HG03575 (cell line): Measurements from ENCODE around the gene KCNQ5.
A peak's percentile ranks its signal among the peaks of the same experiment; 100 is the strongest.

Experiments
- ATAC-seq: cut with Tn5 transposase; IDR thresholded peaks from one replicate; pipeline ENCODE4 v1.9.1; 2021; ENCODE audit not compliant: unreplicated experiment, insufficient number of reproducible peaks, low FRiP score; ENCODE audit errors: extremely low read depth

KCNQ5 gene

DNA sequence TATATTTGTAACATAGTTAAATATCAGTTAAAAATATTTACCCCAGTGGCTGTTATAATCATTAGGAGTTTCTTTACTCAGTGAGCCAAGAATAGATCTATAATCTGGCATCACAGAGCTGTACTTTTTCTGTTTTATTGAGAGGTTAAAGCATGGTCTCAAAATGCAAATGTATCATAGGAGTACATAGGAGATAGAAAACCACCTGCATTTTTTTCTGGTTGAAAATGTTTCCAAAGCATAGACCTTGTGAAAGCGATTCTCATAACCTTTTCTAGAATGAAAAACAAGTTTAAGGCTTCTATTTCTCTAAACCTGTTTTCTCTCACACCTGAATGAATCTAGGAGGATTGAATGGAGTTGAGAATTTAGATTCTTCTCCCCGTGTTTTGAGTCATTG lies 14.4 kb downstream of the KCNQ5 start:
- ATAC-seq: peak; percentile 92

DNA sequence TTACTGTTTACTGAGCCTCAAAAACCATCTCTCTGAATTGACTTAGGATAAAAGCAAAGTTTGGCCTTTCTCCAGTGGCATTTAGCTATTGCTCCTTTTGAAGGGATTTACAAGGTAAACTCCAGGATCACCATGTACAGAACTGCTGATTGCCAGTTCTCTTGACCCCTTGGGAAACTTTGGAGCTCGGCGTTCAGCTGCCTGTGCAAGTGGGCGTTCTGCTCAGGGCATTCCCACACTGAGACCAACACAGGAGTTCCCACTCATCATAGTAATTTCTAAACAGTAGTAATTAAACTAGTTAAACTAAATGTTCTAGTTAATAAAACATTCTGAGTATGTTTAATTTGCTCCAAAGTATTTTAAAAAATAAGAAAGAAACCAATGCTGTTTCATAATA lies 14.9 kb downstream of the KCNQ5 start:
- ATAC-seq: no peak

DNA sequence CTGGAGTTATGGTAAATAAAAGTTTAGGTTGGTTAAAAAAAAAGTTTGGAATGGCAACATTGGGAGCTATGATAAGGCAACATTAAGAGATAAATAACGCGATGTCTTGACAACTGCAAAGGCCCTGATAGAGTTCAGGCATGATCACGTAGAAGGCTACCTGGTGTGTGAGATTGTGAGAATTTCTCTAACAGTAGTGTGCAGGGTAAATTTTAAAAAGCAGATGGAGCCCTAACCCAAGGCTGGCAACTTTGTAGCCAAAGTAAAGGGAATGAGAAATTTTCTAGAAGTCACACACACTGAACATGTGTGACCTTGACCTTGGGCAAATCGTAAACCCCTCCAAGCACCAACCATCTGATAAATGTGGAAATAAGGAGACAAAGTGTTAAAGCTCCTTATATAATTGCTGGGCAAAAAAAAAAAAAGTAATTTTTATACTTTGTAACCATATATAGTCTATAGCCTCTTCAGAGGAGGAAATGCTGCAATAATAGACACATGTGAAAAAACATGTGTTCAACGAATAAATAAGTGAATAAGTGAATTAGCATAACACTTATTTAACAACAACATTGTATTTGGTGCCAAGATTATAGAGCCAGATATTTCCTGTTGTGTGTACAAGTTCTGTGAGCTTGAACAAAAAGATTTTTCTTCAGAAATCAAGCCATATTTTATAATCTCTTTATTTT lies 18.2 kb downstream of the KCNQ5 start:
- ATAC-seq: no peak

DNA sequence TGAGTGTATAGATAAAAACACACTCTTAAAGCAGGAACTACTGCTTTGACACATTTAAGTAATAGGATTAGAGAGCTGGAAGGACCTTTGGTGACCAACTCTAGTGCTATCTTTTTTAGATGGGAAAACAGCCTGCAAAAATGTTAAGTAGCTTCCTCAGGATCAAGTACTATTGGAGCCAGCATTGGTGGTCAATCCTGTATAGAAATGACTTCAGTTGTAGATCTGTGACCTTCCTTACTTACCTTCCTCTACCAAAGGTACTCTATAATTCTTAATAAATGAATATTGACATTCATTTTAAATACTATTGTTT lies 18.7 kb downstream of the KCNQ5 start:
- ATAC-seq: no peak

DNA sequence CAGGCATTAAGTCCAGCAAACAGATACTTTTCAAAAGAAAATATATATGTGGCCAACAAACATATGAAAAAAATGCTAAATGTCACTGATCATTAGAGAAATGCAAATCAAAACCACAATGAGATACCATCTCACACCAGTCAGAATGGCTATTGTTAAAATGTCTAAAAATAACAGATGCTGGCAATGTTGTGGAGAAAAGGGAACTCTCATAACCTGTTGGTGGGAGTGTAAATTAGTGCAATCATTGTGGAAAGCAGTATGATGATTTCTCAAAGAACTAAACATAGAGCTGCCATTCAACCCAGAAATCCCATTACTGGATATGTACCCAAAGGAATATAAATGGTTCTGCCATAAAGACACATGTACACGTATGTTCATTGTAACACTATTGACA lies 20.6 kb downstream of the KCNQ5 start:
- ATAC-seq: no peak

DNA sequence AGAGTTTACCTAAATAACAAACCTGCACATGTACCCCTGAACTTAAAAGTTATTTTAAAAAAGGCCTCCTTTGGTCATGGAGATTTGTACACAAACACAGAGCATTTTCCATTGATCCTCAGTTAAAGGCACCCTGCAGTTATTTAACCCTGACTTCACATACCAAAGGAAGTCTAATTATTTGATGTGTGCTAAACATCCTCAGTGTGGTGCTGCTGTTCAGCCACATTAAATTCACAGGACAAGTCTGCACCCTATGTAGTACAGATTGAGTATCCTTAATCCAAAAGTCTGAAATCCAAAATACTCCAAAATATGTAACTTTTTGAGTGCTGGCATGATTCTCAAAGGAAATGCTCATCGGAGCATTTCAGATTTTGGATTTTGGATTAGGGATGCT lies 21.4 kb downstream of the KCNQ5 start:
- ATAC-seq: no peak

DNA sequence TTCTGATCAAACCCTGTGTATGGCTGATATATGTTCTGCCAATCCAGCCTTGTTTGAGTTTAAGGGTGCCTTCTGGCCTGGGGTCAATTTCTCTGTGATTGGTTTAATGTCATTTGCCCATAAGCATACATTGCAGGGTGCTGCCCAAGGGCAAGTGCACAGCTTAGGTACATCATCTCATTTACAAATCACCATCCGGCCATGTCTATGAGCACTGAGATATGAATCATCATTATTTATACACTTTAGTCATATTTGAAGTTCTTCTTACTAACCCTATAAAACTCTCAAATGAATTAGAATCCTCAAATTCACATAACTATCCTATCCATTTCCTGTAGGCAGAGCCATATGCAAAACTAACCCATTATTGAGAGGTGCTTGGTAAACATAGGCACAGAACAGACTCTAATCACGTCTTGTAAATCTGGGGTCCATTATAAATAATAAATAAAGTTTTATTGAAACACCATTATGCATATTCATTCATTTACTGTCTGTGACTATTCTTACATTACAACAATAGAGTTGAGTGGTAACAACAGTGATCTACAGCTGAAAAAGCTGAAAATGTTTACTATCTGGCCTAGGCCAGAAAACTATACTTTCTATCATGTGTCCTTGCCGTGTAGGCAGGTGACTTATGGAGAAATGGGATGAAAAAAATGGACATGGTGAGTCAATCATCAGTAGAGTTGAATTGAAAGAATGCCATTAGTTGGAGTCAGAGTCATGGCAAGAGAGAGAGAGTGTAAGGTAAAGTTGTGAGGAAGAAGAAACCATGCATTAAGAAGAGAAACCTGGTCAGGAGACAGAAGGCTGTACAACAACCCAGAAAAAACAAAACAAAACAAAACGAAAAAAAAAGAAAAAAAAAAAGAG lies 25.0 kb downstream of the KCNQ5 start:
- no peak for ATAC-seq

DNA sequence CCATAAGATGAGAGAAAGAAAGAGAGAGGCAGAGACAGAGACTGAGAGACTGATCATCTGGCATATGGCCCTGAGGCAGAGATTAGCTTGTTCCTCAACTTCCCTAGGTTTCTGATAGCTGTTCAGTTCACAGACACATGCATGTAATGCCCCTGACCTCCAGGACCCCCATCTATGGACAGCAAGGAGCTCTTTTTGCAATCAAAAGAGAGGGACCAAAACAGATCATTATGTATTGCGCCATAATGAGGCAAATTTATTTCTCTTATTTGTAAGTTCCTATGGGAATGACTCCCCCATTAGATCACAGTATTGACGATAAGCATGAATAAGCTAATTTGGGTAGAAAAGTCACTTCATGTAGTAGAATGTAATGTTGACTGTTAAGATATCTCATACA lies 25.6 kb downstream of the KCNQ5 start:
- no peak for ATAC-seq

DNA sequence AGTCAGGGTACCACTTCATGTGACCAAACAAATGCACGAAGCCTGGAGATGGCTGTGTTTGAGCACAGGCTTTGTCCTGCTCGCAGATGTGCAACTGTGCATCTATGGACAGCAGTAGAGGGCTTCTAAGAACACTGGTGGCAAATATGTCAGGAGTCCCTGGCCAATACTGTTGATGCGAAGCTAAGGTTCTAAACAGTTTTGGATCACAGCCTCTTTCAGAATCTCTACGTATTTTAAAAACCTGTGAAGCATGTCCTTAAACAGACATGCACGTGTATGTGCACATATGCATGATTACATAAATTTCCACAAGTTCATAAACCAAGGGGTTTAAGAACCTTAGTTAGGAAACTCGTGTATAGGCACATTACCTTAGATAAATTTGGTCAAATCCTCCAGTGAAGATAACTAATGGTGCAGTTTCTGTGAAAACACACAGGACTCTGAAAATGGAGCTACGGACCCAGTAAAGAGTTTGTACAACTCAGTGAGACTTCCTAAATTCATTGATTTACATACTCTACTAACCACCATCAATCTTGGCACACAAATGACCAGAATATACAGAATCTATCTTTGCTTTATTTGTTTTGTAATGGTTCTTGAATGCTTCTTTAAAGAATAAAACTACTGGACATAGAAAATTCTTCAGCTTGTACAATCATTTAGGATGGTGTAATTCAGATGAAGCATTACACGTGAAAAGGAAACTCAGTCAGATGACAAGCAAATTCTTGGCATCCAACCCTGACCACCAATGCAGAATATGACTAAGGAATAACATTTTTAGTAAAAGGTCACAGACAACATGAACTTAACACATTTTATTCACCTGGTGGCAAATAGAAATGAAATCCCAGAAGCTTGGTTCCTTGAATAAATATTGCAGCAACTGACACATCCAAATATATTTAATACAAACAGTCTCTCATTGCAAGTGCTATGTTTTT lies 27.4 kb downstream of the KCNQ5 start:
- no peak for ATAC-seq

DNA sequence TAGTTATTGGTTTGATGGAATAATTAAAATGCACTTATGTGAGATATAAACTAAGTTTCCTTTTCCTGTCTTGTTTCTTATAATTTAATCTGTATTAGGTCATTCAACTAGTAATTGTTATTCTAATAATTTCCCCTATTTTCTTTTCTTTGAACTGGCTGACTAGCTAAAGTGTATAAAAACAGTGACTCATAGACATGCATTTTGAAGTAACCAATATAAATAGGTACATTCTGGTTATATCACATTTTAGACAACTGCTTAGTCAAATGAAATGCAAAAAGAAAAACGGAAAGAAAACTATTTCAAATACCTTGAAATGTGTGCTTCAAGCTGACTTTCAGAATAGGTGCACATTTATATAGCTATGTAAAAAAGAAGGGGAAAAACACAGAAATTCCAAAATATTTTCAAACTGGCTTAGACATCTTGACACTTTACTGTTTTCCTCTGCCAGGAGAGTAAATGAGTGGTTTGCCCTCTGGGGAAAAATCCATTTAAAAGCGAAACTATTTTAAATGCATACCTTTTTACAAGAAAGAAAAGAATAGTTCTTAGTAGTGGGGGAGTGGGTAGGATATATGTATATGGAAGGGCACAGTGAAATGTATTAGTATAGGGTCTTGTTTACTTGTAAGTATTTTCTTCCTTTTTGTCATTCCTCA lies 28.3 kb downstream of the KCNQ5 start:
- no peak for ATAC-seq

DNA sequence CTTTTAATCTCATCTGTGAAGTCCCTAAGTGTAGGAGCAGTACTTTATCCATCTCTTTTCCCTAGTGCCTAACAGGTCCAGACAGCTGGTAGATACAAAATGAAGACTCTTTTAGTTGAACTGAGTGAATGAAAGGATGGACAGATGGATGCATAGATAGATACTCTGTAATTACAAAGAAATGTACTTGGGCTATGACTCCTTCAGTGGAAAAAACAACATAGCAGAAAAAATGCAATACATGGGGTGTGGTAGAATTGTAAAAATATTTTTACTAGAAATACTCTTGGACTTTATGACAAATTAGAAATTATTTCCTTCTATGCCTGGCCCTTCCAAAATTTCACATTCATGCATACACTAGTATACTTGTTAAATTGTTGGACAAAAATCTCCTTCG lies 29.3 kb downstream of the KCNQ5 start:
- no peak for ATAC-seq

DNA sequence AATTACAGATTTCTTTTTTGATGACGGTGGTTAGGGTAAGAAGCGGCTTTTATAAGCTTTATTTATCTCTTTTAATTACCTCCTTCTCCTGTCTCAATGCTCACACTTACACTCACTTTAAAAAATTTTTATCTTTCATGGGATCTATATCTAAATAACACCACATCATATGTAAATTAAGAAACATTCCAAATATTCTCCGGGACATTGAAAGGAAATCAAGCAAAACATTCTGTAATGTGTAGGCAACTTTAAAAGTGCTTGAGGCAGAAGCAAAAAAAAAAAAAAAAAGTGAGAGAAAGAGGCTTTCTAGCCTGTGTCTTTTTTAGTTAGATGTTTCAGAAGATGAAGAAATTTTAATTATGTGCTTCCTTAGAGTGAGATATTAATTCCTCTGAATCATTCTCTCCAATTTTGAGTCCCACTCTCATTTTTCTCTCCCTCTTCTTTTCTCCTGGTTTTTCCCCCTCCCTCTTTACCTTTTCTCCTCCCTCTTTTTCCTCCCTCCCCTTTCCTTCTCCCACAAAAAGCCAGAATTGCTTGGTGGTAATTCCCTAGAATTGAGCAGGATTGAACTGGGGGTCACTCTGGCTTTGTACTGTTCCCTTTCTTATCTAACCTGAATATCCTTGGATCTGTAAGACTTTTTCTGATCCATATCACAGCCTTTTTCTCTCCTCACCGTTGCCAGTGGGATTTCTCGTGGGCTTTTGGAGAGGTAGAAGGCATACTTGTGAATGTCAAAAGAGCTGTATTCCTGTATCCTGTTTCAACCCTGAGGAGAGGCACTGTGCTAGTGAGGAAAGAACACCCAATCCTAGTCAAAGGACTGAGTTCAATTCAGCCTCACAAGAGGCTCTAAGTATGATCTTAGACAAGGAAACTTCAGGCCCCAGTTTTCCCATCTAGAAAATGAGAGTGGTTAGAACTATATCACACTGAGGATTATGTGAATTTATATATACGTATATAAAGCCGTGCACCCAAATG lies 30.4 kb downstream of the KCNQ5 start:
- no peak for ATAC-seq

DNA sequence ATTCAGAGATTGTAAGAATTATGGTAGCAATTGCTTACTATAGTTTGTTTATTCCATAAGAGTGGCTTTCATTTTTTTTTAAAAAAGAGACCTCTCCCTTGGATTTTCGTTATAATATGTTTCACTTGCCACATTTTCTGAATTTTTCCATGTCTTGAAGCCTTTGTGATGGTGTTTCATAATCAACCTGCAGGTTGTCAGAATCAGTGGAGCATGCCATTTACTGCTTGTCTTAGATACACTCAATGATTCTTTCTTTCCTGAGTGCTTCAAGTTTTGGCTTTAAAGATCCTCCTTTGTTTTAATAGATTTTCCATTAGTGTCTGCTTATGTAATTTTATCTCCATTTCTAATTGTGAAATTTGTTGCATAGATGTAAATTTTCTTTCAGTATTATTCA lies 31.2 kb downstream of the KCNQ5 start:
- no peak for ATAC-seq

DNA sequence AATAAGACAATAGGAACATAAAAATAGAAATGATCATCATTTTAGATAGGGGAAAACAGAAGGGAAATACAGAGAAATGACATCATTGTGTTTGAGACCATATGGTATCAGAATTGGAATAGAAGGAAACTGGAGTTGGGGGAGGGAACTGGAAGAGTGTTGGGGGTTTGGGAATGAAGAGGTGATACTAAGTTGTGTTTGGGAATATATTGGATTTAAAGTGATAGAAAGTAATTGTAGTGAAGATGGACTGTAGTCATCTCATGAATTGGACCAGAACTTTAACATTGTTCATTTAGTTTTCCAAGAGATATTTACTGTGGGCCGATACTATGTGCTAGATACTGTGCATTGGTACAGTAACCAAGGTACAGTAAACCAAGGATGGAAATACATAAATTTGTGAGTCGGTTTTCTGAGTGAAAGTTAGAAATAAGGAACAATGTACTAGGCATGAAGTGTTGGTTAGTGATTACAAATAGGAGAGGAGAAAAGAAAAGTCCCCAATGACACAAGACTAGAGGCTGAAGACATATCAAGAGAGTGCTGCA lies 32.3 kb downstream of the KCNQ5 start:
- ATAC-seq: peak; percentile 60

DNA sequence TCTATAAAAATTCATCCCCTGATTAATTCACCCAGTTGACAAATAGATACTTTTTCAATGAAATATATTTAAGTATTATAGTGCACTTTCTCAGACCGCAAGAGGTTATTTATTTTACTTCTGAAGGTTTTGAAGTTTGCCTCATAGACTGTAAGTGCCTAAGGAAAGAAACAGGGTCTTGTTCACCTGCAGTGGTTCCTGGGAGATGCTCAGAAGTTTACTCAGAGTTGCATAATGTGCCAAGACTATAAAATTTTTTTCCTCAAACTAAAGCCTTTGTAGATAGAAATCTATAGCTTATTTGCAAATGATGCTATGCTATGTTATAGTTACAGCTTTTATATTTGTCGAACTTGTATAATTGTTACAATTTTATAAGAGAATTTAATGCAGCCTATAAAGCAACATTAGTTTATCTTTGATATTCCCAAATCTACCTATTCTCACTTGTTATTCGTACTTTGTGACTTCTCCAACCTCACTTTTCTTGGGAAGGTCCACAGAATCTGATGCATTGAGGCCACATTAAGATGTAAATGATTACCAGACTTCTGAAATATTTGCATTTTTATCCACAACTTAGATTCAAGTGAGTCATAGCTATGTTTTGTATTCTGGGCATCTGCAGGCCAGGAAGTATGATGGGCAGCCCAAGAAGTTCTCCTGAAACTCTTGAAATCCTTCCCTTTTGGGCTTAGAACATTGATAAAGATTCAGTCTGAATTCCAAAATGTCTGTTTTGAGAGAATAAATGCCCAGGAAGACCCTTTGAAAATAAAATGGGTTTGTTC lies 35.7 kb downstream of the KCNQ5 start:
- ATAC-seq: no peak

DNA sequence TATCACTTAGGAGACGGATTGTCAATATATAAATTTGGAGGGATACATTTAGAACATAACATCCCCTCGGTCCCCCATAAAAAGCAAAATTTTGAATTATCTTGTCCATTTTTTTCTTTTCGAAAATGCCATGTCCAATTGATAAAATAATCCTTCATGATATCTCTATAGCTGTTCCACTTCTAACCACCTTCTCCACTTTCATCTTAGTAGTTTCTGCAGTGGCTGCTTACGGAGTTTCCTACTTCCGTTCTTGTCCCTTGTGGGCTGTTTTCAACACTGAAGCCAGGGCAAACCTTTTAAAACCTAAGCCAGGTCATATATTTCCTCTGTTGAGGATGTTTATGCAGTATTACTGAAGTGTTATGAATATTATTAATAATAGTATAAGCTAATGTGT lies 37.9 kb downstream of the KCNQ5 start:
- no peak for ATAC-seq

DNA sequence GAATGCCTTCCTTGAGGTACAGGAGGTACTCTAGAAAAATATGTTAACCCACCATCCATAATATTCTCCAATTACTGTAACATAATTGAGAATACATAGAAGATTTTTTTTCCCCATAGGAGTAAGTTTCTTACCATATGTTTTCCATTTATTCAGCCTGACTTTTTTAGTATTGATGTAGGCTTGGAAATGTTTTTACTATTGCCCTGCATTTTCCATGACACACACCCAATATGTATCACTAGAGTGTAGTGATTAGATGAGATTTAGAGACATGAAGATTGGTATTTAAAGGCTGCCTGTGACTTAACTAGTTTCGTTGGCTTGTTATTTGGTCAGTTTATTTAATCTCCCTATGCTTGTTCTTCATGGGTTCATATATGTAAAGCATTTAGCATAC lies 39.5 kb downstream of the KCNQ5 start:
- no peak for ATAC-seq
